Neural progenitor cell (in vitro differentiated cells): ENCODE data around the gene C21orf58.

ENCODE experiments used
- EZH2 ChIP-seq: fragments of 200-600 bp; sonication (generic); IDR thresholded peaks from 2 replicates; pipeline ENCODE4 v1.6.1; 2017; ENCODE audit warnings: antibody characterized with exemption, mild to moderate bottlenecking, moderate library complexity
- TF ChIP-seq, protein P1 (sequence below): fragments of 200-600 bp; sonication (generic); IDR thresholded peaks from 2 replicates; pipeline ENCODE4 v1.5.1; 2017; ENCODE audit warnings: antibody characterized with exemption, mild to moderate bottlenecking

DNA sequence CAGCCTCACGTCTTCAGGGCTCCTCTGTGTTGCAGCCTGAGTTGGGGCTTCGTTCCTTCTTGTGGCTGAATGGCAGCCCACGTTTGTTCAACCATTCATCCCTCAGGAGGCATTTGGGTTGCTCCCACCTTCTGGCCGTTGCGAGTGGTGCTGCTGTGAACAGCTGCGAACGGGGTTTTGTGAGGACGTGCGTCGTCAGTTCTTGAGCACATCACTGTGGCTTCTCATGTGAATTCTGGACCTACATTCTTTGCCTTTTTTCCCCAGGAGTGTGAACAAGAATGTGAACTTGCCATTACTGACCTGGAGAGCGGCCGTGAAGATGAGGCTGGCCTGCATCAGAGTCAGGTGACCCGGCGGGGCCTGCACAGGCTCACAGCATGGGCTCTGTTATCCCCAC is 22.2 kb upstream of the C21orf58 start:
- TF ChIP-seq, protein P1, sequence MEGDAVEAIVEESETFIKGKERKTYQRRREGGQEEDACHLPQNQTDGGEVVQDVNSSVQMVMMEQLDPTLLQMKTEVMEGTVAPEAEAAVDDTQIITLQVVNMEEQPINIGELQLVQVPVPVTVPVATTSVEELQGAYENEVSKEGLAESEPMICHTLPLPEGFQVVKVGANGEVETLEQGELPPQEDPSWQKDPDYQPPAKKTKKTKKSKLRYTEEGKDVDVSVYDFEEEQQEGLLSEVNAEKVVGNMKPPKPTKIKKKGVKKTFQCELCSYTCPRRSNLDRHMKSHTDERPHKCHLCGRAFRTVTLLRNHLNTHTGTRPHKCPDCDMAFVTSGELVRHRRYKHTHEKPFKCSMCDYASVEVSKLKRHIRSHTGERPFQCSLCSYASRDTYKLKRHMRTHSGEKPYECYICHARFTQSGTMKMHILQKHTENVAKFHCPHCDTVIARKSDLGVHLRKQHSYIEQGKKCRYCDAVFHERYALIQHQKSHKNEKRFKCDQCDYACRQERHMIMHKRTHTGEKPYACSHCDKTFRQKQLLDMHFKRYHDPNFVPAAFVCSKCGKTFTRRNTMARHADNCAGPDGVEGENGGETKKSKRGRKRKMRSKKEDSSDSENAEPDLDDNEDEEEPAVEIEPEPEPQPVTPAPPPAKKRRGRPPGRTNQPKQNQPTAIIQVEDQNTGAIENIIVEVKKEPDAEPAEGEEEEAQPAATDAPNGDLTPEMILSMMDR = no peak
- no peak for TF ChIP-seq EZH2
